Activated CD4-positive, CD25-positive, alpha-beta regulatory T cell treated with anti-CD3 and anti-CD28 coated beads, Interleukin-2, amount 50 U/mL, for 24 hours (primary cell): ENCODE data around the gene NOBOX.
"Not testable (repeated sequence)": the region's sequence is repeated elsewhere in the genome, so short reads cannot be mapped to it uniquely, and the experiment has no call there.

Source experiments
- ATAC-seq, 2 donors: fragments of 150-1000 bp; cut with Tn5 transposase; one replicate each; pipeline ENCODE4 v1.10.0; 2021; ENCODE audit warnings: mild to moderate bottlenecking in 1 of 2, moderate library complexity in 1 of 2

The NOBOX gene

GRCh38 chr7:144403649-144404061 is at the start of gene NOBOX:
TSS of gene NOBOX (minus strand) at chr7:144403693.
- no peak for ATAC-seq

GRCh38 chr7:144452064-144452463 is 48.6 kb upstream of the NOBOX start:
- ATAC-seq, result no peak

GRCh38 chr7:144445590-144445989 is 42.1 kb upstream of the NOBOX start:
- no peak for ATAC-seq

- no peak for ATAC-seq
Measured at GRCh38 chr7:144439717-144440205, 36.3 kb upstream of the NOBOX start.

- no peak for ATAC-seq
Measured at GRCh38 chr7:144438759-144439158, 35.3 kb upstream of the NOBOX start.

- ATAC-seq, result peak; percentile 28 to 41
Measured at GRCh38 chr7:144437370-144438191, 34.1 kb upstream of the NOBOX start.

- no peak for ATAC-seq
Measured at GRCh38 chr7:144436500-144436899, 33.0 kb upstream of the NOBOX start.

GRCh38 chr7:144428431-144428830 is 24.9 kb upstream of the NOBOX start:
- ATAC-seq, result no peak

GRCh38 chr7:144427539-144427938 is 24.0 kb upstream of the NOBOX start:
- not testable (repeated sequence) for ATAC-seq

- ATAC-seq, result not testable (repeated sequence)
Measured at GRCh38 chr7:144418931-144419330, 15.4 kb upstream of the NOBOX start.

- no peak for ATAC-seq
Measured at GRCh38 chr7:144416341-144416740, 12.8 kb upstream of the NOBOX start.

GRCh38 chr7:144415858-144416257 is 12.4 kb upstream of the NOBOX start:
- ATAC-seq, result no peak

GRCh38 chr7:144414815-144415214 is 11.3 kb upstream of the NOBOX start:
- no peak for ATAC-seq

- no peak for ATAC-seq
Measured at GRCh38 chr7:144410441-144410840, 6.9 kb upstream of the NOBOX start.

- no peak for ATAC-seq
Measured at GRCh38 chr7:144408121-144408520, 4.6 kb upstream of the NOBOX start.

GRCh38 chr7:144407266-144407931 is 3.9 kb upstream of the NOBOX start:
- ATAC-seq, result no peak

GRCh38 chr7:144404946-144405345 is 1.5 kb upstream of the NOBOX start:
- ATAC-seq, result no peak

GRCh38 chr7:144403102-144403501 is 391 bp downstream of the NOBOX start:
- ATAC-seq, result no peak

- ATAC-seq, result no peak
Measured at GRCh38 chr7:144401490-144401889, 2.0 kb downstream of the NOBOX start.

GRCh38 chr7:144399946-144400345 is 3.5 kb downstream of the NOBOX start:
- ATAC-seq, result no peak

- ATAC-seq, result no peak
Measured at GRCh38 chr7:144398911-144399310, 4.6 kb downstream of the NOBOX start.

GRCh38 chr7:144398291-144398690 is 5.2 kb downstream of the NOBOX start:
- no peak for ATAC-seq

- no peak for ATAC-seq
Measured at GRCh38 chr7:144397086-144397485, 6.4 kb downstream of the NOBOX start.

- ATAC-seq, result peak; percentile 67 to 68
Measured at GRCh38 chr7:144391823-144392255, 11.7 kb downstream of the NOBOX start.
